Stomach smooth muscle (tissue), 2 donors: ENCODE results near the gene AMZ1.
"Not testable (repeated sequence)": the region's sequence is repeated elsewhere in the genome, so short reads cannot be mapped to it uniquely, and the experiment has no call there.

Experiments
- H3K27ac ChIP-seq: one replicate; pipeline ENCODE4 v1.7.0; 2013; ENCODE audit warnings: mild to moderate bottlenecking, low read length, inconsistent platforms
- H3K27me3 ChIP-seq, 2 donors: one replicate each; pipeline ENCODE4 v1.7.0; 2013; ENCODE audit warnings: low read length in 2 of 2; ENCODE audit not compliant: insufficient read depth in 2 of 2, control insufficient read depth in 1 of 2
- H3K36me3 ChIP-seq, 2 donors: one replicate each; pipeline ENCODE4 v1.7.0; 2013; ENCODE audit warnings: low read length in 2 of 2; ENCODE audit not compliant: control insufficient read depth in 2 of 2, insufficient read depth in 2 of 2
- H3K4me1 ChIP-seq: one replicate; pipeline ENCODE4 v1.7.0; 2013; ENCODE audit warnings: low read length; ENCODE audit not compliant: control insufficient read depth, insufficient read depth
- H3K4me3 ChIP-seq, 2 donors: one replicate each; pipeline ENCODE4 v1.7.0; 2013; ENCODE audit warnings: low read length in 2 of 2
- H3K9ac ChIP-seq, 2 donors: one replicate each; pipeline ENCODE4 v1.7.0; 2013; ENCODE audit warnings: low read length in 2 of 2, mild to moderate bottlenecking in 1 of 2
- H3K9me3 ChIP-seq, 2 donors: one replicate each; pipeline ENCODE4 v1.7.0; 2013; ENCODE audit warnings: low read length in 2 of 2; ENCODE audit not compliant: control insufficient read depth in 2 of 2
- donor health status: healthy.
- donor health status: Pancreatic carcinoma.

Gene AMZ1

DNA sequence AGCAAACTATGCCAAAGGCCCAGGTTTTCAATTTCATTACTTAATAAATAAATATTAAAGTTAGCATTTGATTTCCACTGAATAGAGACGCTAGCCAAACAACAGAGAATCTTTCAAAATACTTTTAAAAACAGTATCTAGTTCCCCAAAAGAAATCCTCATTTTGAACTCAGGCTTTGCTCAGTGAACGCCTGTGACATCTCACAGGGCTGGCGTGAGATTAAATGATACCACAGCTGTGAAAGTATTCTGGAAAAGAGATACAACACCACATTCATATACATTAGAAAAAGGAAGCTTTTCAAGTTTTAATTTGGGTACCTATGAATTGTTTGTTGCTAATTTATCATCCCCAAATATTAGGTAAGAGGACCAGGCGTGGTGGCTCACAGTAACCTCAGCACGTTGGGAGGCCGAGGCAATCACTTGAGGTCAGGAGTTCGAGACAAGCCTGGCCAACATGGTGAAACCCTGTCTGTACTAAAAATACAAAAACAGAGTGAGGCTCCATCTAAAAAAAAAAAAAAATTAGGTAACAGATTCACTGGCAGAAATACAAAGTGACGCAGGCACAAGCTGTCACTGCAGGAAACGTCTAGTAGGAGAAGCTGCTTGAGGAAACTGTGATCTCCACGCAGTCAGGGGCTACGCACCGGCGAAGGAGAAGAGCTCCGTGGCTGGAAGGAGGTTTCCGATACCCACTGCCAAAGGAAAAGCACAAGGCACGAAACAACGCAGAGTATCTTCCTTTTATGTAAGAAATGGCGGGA, 50.0 kb downstream of the AMZ1 start:
- H3K27ac ChIP-seq = peak overlapping the region; percentile 64
- H3K9me3 ChIP-seq = no peaks in the 10 kb centered on the region
- peak overlapping the region in 1 of 2 donors; percentile 4 for H3K9ac ChIP-seq
- no peaks in the 10 kb centered on the region for H3K36me3 ChIP-seq
- H3K4me3 ChIP-seq = peak overlapping the region; percentile 17 to 47
- H3K4me1 ChIP-seq = peaks cover 21% of the 10 kb centered on the region
- no peaks in the 10 kb centered on the region for H3K27me3 ChIP-seq

DNA sequence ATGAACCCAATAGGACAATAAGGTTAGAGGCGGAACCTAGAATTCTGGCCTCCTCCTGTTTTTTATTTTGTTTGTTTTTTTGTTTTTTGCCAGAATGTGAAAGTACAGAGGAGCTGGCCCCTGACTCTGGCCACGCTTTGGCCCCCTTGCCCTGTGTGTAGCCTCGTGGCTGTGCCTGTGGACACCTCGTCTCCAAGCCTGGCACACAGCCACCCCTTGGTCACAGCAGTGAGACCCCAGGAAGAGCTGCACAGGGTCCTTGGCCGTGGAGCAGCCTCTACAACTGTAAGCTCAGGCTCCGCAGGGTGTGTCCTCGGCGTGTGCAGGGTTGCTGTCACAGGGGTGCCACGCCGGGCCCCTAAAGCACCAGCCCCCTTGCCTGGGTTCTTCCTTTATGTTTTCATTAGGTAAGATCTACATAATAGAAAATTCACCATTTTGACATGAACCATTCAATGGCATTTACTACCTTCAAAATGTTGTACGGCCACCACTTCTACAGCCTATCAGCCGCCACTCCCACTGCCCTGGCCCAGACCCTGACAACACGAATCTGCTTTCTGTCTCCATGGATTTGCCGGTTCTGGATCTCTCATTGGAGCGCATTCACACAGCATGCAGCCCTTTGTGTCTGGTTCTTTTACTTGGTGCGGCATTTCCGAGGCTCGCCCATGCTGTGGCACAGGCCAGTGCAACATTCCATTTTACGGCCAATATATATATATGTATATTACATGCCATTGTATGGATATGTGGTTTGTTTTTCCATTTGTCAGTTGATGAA, 51.0 kb downstream of the AMZ1 start:
- Histone ChIP-seq H3K36me3 (no peaks in the 10 kb centered on the region), H3K27me3 (no peaks in the 10 kb centered on the region), H3K9me3 (no peaks in the 10 kb centered on the region), H3K27ac (peak overlapping the region; percentile 64), H3K4me1 (peaks cover 18% of the 10 kb centered on the region), H3K4me3 (no peak overlapping the region), H3K9ac (peak overlapping the region in 1 of 2 donors; percentile 4)

DNA sequence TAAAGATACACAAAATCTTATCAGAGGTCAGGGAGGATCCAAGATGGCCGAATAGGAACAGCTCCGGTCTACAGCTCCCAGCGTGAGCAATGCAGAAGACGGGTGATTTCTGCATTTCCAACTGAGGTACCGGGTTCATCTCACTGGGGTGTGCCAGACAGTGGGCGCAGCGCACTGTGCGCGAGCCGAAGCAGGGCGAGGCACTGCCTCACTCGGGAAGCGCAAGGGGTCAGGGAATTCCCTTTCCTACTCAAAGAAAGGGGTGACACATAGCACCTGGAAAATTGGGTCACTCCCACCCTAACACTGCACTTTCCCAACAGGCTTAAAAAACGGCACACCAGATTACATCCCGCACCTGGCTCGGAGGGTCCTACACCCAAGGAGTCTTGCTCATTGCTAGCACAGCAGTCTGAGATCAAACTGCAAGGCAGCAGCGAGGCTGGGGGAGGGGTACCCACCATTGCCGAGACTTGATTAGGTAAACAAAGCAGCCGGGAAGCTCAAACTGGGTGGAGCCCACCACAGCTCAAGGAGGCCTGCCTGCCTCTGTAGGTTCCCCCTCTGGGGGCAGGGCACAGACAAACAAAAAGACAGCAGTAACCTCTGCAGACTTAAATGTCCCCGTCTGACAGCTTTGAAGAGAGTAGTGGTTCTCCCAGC, 55.7 kb downstream of the AMZ1 start:
- H3K9ac ChIP-seq, H3K9me3 ChIP-seq, H3K4me1 ChIP-seq, H3K27ac ChIP-seq, H3K36me3 ChIP-seq, H3K27me3 ChIP-seq, H3K4me3 ChIP-seq: not testable (repeated sequence)

DNA sequence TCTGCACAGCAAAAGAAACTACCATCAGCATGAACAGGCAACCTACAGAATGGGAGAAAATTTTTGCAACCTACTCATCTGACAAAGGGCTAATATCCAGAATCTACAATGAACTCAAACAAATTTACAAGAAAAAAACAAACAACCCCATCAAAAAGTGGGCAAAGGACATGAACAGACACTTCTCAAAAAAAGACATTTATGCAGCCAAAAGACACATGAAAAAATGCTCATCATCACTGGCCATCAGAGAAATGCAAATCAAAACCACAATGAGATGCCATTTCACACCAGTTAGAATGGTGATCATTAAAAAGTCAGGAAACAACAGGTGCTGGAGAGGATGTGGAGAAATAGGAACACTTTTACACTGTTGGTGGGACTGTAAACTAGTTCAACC, 60.7 kb downstream of the AMZ1 start:
- not testable (repeated sequence) for H3K9me3 ChIP-seq

DNA sequence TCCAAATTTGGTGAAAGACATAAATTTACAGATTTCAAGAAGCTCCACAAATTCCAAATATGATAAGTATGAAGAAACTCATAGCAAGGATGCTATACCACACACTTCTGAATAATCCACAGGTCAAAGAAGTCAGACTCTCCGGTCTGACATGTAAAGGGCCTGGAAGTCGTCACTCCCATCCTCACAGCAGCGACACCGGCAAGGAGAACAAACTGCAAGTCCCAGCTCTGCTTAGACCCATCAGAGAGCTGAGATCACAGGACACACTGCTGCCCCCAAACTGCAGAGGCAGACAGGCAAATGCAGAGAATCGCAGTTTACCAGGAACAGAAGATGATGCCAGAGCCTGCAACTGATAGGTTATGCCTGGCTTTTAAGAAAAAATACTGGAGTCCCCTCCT, 62.0 kb downstream of the AMZ1 start:
- Histone ChIP-seq H3K9me3 (no peaks in the 10 kb centered on the region), H3K4me1 (no peaks in the 10 kb centered on the region), H3K36me3 (no peaks in the 10 kb centered on the region), H3K4me3 (no peak overlapping the region), H3K27ac (no peak overlapping the region), H3K27me3 (no peaks in the 10 kb centered on the region), H3K9ac (no peak overlapping the region)

More for the DNA sequence above, 60.7 kb downstream of the AMZ1 start:
- H3K27me3 ChIP-seq, H3K36me3 ChIP-seq, H3K9ac ChIP-seq, H3K27ac ChIP-seq, H3K4me3 ChIP-seq, H3K4me1 ChIP-seq: not testable (repeated sequence)

DNA sequence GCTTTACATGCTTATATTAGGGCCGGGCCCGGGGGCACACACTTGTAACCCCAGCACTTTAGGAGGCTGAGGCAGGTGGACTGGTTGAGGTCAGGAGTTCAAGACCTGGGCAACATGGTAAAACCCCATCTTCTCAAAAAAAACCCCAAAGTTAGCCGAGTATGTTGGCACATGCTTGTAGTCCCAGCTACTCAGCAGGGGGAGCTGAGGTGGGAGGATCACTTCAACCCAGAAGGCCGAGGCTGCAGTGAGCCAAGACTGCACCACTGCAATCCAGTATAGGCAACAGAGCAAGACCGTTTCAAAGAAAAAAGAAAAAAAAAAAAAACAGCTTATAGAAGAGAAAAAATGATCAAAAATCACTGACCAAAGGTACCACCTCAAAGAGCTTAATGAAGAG, 63.1 kb downstream of the AMZ1 start:
- no peaks in the 10 kb centered on the region for H3K9me3 ChIP-seq
- no peak overlapping the region for H3K9ac ChIP-seq
- no peaks in the 10 kb centered on the region for H3K27me3 ChIP-seq
- no peaks in the 10 kb centered on the region for H3K4me1 ChIP-seq
- no peak overlapping the region for H3K4me3 ChIP-seq
- H3K36me3 ChIP-seq = no peaks in the 10 kb centered on the region
- H3K27ac ChIP-seq = no peak overlapping the region

DNA sequence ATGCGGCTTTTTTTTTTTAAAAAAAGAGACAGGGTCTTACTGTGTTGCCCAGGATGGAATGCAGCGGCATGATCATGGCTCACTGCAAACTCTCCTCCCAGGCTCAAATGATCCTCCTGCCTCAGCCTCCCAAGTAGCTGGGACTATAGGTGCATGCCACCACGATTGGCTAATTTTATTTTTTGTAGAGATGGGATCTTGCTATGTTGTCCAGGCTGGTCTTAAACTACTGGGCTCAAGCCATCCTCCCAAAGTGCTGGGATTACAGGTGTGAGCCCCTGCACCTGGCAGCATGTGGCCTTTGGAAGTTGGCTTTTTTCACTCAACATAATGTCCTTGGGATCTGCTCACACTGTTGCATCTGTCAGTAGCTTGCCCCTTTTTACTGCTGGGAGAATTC, 65.1 kb downstream of the AMZ1 start:
- H3K9ac ChIP-seq = no peak overlapping the region
- H3K36me3 ChIP-seq = no peaks in the 10 kb centered on the region
- H3K27ac ChIP-seq = no peak overlapping the region
- peaks cover 17% of the 10 kb centered on the region for H3K4me1 ChIP-seq
- H3K4me3 ChIP-seq = no peak overlapping the region
- no peaks in the 10 kb centered on the region for H3K9me3 ChIP-seq
- H3K27me3 ChIP-seq = no peaks in the 10 kb centered on the region

DNA sequence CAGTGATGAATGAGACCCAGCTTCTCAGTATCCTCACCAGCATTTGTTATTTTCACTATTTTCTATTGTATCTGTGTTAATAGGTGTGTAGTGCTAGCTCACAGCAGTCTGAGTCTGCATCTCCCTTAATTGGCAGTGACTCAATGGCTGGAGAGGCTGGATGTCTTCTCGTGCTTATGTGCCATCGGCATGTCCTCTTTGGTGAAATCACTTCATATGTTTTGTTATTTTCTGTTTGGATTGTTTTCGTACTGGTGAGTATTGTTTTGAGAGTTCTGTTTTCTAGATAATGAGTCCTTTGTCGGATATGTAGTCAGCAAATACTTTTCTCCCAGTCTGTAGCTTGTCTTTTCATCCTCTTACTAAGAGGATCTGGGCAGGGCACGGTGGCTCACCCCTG, 66.1 kb downstream of the AMZ1 start:
- H3K36me3 ChIP-seq = no peaks in the 10 kb centered on the region
- peaks cover 24% of the 10 kb centered on the region for H3K4me1 ChIP-seq
- H3K27ac ChIP-seq = no peak overlapping the region
- no peaks in the 10 kb centered on the region for H3K27me3 ChIP-seq
- no peaks in the 10 kb centered on the region for H3K9me3 ChIP-seq
- H3K4me3 ChIP-seq = no peak overlapping the region
- no peak overlapping the region for H3K9ac ChIP-seq

DNA sequence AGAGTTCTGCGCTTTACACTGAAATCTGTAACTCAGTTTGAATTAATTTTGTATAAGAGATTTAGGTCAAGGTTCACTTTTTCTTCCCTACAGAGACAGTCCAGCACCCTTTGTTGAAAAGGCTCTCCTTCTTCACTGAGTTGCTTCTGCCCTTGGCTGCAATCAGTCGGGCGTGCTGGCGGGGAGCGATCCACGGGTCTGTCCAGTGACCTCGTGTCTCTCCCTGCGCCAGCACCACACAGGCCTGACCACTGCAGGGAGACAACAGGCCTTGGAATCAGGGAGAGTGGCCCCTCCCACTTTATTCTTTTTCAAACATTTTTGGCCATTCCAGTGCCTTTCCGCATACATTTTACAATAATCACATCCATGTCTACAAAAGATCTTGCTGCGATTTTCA, 66.9 kb downstream of the AMZ1 start:
- Histone ChIP-seq H3K27ac (no peak overlapping the region), H3K4me1 (peaks cover 29% of the 10 kb centered on the region), H3K36me3 (no peaks in the 10 kb centered on the region), H3K9ac (no peak overlapping the region), H3K9me3 (no peaks in the 10 kb centered on the region), H3K4me3 (no peak overlapping the region), H3K27me3 (no peaks in the 10 kb centered on the region)

DNA sequence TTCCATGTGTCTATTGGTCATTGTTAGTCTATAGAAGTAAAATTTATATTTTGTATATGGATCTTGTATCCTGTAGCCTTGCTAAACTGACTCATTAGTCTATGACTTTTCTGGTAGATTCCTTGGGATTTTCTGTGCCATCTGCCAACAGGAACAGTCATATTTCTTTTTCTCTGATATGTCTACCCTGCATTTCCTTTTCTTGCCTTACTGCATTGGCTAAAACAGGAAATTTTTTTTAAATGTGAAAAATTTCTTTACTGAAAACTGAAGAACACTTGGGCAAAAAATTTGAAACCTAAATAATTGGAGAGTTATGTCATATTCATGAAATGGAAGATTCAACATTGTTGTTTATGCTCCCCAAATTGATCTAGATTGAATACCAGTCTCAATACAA, 67.5 kb downstream of the AMZ1 start:
- no peak overlapping the region for H3K4me3 ChIP-seq
- no peak overlapping the region for H3K27ac ChIP-seq
- no peak overlapping the region for H3K9ac ChIP-seq
- H3K27me3 ChIP-seq = no peaks in the 10 kb centered on the region
- no peaks in the 10 kb centered on the region for H3K36me3 ChIP-seq
- peaks cover 35% of the 10 kb centered on the region for H3K4me1 ChIP-seq
- no peaks in the 10 kb centered on the region for H3K9me3 ChIP-seq
